NCI-H2171 (cell line): Measurements from ENCODE around the gene GBF1.

ENCODE experiments used
- DNase-seq: peaks from one replicate; lab custom pipeline; 2025; lab: John Stamatoyannopoulos, UW

GBF1 gene

DNA sequence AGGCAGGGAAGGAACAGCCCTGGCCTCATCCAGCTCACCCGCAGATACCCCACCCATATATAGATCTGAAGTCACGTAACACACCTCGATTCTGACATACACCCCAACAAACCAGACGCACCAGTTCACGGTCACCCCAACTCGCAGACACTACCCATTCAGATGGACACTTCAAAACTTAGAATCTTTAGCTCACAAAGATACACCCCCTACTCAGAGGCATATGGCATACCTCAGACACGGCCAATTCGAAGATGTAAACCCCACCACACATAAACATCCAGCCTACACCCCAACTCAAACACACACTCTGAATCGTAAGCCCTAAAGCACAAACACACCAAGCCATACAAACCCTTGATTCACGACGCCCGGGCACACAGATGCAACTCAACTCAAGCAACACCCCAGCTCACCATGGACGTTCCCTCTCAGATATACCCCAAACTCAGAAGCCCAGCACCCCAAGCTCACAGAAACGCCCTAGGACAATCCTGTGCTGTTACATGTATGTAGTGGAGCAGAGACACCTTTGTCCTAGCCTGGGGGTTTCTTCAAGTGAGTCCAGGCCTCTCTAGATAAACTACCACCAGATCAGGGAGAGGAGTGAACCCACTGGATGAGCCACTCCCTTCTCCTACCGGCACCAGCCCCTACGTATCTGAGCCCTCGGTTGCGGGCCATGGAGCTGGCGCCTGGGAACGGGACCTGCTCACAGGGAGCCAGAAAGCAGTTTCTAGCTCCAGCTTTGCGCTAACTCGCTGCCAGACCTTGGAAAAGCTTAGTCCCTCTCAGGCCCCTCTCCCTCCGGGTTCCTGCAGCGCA is 164.5 kb downstream of the GBF1 start:
- no peak for DNase-seq

DNA sequence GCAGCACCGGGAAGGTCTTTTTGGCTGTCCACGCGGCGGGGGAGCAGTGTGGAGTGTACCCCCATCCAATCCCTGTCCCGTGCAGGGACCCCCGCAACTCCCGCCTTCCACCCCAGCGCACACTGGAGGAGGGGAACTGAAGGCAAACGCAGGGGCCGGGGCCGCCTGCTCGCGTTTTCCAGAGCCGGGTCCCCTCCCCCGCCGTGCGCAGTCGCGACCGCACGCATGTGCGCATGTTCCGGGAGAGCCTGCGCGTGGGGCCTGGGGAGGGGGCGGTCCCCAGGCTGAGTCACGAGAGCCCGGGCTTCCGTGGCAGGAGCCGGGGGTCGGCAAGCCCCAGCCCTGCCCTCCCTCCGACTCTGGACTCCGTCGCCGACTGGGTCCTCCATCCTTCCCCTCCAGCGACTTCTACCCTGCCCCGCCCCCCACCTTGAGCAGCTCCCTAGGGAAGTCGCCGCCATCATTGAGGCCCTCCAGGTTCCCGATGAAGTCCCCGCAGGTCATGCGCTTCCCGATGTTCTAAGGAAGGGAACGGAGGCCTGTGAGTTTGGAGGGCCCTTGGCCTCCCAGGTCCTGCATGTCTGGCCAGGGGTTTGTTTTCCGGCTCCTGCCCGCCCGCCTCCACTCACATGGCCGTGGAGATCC is 165.2 kb downstream of the GBF1 start:
- DNase-seq = no peak

DNA sequence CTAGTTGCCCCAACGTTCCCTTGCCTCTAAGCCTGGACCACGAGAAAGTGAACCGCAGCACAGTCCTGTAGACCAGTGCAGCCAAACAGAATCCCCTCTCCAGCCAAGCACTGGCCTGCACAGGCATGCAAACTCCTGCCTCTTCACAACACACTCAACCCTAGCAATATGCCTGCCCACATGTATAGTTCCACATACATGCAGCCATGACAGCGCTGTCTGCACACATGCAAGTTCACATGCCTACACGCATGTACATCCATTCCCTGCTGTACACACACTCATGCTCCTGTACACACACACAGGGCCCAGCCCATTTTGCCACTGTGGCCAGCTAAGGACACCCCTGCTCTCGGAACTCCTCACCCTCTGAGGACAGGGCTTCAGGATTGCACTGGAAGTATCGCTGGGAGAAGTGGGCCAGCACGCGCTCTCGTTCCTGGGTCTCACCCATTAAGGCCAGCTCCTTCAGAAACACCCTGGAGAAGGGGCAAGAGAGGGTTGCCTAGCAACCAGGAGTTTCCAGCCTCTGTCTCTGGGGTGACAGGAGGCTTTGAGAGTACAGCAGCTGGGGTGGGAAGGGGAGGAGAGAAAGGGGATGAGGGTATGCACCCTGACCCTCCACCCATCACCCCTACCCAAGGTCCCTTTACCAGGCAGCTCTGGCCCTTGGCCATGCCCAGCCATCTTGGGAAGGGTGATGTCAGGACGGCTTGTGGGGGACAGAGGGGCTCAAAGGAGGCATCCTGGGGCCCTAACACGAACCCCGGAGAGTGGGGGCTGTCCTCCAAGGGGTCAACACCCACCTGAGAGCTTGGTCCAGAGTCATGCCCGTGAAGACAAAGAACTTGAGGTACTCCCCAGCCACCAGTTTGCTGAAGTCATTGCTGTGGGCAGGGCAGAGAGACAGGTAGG is 166.3 kb downstream of the GBF1 start:
- no peak for DNase-seq

DNA sequence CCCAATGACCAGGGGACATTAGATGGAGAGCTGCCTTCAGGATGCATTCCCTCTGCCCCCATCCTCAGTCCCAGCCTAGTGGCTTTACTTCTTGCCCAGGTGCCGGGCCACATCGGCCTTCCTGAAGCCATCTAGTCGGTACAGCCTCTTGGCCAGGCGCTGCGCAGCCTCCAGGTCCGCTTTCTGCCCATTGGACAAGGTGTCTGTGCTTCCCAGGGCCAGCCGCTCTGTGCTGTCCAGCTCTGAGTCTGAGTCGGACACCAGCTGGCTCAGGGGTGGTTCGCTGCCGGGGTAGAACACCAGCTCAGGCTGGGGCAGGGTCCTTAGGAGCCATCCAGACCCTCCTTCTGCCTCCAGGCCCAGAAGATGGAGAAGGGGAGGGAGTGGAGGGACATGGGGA is 167.0 kb downstream of the GBF1 start:
- no peak for DNase-seq

DNA sequence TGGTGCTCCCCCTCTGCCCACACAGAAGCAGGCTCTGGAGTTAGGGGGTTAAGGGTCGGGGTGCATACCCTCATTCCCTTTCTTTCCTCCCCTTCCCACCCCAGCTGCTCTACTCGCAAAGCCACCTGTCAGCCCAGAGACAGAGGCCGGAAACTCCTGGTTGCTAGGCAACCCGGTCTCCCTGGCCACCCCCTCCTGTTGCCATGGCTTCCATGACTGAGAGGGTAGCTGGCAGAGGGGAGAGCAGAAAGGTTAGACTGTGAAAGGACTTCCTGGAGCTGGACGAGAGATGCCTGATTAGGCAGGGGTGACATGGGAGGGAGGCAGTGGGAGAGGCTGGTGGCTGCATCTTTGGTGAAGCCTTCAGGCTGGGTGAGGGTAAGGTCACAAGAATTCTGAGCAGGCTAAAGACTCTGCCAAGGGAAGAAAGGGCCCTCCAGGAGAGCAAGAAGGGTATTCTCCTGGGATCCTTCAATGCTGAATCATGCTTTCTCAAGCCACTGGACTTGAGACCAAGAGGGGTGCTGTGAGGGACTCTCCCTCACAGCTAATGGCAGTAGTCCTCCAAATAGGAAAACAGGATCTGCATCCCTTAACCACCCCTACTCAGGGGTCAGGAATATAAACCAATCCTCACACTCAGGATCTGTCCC is 167.8 kb downstream of the GBF1 start:
- peak; percentile 48 for DNase-seq

DNA sequence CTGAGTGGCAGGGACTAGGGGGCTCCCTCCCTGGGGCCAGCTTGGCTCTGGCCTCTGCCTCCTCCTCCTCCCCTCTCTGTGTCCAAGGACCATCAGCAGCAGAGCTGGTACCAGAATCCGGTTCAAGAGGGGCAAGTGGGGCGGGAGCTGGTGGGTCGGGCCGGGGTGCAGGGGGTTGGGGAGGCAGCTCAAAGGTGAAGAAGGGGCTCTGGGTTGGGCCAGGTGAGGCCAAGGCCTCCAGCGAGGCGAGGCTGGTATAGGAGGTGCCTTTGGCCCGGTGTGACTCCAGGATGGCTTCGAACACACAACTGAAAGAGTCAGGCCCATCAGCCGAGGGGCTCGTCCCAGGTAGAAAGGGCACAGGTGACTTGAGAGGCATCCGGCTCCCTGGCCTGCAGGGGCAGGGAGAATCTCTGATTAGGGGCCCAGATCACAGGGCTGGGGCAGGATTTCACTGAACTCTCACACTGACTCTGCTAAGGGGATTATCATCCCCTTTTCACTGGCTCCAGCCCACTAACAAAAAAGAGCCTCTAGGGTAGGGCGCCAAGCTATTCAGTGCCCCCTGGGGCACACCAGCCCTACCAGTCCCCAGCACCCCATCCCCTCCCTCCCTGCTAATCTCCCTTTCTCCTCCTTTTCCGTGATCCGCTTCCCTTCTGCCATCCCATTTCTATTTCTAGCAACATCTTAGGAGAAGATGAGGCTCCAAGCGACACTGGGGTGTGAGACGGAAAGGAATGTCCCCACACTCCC is 168.7 kb downstream of the GBF1 start:
- DNase-seq = no peak

DNA sequence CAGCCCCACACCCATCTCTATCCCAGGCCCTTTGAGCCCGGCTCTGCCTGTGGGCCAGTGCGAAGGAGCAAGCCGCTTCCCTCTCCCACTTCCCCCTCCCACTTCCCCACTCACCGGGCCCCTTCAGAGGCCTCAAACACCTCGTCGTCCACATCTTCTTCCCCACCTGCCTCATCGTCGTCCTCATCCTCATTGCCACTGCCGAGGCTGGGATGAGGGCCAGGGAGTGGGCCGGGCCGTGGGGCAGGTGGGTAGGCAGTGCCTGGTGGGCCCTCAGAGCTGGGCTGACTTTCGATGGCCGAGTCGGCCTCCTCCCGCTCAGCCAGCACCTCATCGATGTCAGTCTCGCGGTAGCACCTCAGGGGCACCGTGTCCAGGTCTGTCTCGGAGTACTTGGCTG is 169.4 kb downstream of the GBF1 start:
- DNase-seq = no peak

DNA sequence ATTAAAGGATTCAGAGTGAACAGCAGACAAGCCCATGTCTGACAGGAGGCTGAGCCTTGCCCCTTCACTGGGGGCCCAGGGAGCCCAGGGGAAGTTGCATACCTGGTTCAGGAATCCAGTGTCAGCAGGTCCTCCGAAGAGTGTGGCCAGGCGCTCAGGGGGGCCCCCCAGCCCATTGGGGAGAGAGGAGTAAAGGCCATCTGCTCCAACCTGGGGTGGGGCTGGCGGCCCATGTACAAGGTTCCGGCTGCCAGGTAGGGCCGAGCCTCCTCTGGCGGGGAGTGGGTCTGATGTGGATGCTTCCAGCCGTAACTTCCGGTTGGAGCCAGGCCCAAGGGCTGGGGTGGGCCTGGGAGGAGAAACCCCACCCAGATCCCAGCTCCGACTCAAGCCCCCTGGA is 171.0 kb downstream of the GBF1 start:
- no peak for DNase-seq

DNA sequence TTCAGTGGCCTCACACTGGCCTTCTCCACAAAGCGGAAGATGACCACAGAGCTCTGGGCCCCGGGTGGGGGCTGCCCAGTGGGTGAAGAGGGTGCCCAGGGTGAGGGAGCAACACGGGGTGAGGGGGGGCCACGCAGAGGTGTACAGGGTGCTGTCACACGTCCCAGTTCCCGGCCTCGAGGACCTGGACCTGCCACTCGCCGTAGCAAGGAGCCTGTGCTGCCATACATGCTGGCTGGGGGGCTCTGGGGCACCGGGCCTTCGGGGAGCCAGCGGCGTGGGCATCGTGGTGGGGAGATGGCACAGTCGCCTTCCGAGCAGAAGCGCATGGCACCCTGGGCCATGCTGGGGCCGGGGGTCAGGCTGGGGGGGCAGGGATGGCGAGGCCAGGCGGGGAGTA is 171.4 kb downstream of the GBF1 start:
- no peak for DNase-seq

DNA sequence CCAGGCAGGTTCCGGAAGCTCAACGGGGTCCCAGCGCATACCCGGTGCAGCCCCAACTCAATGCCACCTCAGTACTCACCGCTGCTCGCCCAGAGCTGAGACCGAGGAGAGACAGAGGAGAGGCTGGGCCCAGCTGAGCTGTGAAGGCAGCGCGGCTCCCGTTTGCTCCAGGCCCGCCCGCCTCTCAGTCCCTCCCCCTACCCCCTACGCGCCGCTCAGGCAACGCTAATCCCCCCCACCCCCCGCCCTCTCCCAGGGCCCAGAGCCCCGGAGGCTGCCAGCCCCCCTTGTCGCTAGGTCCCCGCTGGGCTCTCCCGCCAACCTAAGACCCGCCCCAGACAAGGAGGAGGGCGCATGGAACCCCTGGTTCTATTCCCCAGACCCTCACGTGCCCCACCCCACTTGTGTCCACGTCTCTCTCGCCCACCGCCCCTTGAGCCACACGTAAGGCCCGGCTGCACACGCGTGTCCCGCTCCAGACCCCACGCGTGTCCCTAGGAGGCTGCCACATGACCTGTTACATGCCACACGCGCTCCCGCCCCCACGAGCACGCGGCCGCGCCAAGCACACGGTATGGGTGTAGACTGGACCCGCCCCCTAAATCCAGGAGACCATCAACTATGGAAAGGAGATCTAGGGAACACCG is 173.4 kb downstream of the GBF1 start, which contains the start of gene PSD:
TSS of gene PSD (minus strand) at position 164 of the 647 bp plus-strand sequence. CDS start 1,747 bp downstream, outside the sequence.
- DNase-seq = peak; percentile 75

DNA sequence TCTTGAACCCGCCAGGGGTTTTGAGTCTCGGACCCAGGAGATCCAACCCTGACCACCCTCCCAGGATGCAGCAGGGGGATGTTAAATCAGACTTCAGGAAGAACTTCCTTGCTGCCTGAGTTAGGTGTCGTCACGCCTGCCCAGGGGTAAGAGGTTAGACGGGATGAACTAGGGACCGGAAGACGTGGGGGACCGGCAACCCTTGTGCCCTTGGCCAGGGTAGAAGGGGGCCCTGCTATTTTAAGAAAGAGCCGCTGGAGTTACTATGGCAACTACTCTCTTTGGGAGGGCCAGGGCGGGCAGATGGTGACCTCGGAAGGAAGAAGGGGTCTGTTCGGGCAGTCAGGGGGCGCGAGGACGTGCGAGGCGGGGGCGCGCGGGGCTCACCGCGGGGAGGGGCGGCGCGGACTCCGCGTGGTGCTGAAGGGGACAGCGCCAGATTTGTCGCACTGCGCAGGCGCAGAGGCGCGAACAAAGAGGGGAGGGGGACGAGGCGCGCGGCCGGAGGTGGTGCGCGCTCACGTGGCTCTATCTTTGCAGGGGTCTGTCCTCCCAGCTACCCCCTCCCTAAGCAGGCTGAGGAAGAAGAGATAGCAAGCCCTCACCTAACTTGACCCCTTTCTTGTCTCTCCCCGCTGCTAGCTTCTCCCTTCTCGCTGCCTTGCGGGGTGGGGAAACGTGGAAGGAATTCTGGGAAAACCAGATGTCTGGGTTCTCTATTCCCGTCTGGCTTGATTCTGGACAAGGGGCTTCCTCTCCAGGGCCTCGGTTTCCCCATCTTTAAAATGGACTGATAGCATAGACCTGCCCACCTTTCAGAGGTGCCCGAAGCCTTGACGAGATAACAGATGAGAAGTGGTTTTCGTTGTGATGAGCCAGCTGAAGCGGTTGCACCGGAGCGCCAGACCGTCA is 174.2 kb downstream of the GBF1 start:
- DNase-seq = peak; percentile 75

DNA sequence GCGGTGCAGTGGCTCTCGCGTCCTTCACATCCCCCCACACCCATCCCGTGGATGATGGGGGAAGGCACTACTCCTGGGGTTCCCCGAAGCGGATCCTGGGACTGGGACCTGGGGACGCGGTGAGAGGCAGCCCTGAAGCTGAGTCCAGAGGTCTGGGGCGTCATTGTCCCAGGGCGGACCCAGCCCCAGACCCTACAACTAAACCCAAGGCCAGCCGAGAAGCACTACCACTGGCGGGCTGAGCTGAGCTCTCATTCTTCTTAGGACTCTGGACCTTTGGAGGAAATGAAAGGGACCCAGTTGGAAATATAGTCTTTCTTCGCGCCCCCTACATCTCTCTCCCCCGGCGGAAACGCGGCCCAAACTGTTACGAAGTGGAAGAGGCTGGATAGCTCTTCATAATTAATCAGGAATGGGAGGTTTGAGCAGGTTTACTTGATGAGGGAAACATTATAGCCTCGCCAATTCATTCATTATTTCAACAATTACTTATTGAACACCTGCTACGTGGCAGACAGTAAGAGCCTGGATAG is 174.9 kb downstream of the GBF1 start:
- DNase-seq = no peak

DNA sequence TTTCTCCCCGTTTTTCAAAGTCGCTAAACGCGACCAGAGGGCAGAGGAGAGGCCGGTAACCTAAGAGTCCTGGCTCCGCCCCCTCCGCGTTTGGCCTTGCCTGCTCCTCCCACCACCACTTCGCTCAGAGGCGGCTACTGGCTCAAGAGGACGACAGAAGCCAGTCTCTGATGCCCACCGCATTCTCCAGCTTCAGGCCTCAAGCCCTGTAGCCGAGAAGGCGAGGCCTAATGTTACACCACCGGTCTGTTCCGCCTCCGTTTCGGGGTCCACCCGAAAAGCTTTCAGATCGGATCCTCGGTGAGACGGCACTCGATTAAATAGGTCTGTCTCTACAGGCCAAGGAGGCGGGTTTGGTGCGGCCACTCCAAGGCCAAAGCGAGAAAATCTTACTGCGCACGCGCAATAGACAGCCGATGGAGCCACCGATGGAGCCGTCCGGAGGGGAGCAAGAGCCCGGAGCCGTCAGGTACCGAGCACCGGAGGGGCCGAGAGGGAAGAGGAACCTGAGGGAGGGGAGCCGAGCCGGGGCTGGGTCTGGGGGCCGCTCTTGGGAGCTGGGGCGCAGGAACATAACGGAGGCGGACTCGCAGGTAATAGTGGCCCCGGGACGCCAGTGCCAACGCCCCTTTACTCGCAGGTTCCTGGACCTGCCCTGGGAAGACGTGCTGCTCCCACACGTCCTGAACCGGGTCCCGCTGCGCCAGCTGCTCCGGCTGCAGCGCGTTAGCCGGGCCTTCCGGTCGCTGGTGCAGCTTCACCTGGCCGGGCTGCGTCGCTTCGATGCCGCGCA is 175.6 kb downstream of the GBF1 start, which contains the start of gene FBXL15:
TSS of gene FBXL15 (plus strand) at position 123 of the 793 bp plus-strand sequence. CDS start at position 417, 294 bp downstream.
- peak; percentile 83 for DNase-seq

DNA sequence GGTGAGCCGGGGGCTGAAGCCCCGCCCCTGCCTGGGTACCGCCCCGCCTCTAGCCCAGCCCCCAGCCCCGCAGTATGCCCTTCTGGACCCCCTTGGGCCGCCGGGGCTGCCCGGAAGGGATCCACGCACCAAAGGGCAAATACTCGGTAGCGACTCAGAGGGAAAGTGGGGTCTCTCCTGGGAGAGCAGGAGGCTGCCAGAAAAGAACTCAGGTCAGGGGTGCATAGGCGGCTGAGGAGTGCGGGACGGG is 176.1 kb downstream of the GBF1 start:
- no peak for DNase-seq

DNA sequence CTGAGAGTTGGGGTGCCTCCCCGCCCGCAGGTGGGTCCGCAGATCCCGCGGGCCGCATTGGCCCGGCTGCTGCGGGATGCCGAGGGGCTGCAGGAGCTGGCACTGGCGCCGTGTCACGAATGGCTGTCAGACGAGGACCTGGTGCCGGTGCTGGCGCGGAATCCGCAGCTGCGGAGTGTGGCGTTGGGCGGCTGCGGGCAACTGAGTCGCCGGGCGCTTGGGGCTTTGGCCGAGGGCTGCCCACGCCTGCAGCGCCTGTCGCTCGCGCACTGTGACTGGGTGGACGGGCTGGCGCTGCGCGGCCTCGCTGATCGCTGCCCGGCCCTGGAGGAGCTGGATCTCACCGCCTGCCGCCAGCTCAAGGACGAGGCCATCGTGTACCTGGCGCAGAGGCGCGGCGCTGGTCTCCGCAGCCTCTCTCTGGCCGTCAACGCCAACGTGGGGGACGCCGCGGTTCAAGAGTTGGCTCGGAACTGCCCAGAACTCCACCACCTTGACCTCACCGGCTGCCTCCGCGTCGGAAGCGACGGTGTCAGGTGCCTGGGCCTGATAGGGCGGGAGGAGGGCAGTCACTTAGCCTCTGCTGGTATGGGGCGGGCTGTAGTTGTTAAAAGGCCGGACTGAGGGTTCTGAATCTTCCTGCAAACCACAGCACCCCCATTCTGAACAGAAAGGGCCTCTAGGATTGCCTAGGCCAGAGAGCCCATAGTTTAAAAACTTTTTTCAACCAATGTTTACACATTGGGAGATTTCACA is 176.6 kb downstream of the GBF1 start:
- no peak for DNase-seq

DNA sequence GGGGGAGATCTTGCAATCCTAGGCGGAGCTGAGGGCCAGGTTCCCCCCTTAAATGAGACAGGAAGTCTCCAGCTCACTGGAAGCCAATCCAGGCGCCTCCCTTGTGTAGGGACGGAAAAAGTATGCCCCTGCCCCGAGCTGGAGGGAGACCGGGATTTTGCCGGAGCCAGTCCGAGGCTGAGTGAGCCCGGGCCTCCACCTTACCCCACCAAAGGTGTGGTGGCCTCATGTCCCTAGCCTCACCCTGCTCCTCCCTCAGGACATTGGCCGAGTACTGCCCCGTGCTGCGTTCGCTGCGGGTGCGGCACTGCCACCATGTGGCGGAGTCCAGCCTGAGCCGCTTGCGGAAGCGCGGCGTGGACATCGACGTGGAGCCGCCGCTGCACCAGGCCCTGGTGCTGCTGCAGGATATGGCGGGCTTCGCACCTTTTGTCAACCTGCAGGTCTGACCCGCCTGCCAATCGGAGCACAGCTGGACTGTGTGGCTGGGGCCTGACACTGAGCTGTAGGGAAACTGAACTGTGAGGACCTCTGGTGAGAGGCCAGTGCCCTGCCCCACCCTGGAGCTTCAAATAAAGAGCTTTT is 177.3 kb downstream of the GBF1 start:
- DNase-seq = no peak

DNA sequence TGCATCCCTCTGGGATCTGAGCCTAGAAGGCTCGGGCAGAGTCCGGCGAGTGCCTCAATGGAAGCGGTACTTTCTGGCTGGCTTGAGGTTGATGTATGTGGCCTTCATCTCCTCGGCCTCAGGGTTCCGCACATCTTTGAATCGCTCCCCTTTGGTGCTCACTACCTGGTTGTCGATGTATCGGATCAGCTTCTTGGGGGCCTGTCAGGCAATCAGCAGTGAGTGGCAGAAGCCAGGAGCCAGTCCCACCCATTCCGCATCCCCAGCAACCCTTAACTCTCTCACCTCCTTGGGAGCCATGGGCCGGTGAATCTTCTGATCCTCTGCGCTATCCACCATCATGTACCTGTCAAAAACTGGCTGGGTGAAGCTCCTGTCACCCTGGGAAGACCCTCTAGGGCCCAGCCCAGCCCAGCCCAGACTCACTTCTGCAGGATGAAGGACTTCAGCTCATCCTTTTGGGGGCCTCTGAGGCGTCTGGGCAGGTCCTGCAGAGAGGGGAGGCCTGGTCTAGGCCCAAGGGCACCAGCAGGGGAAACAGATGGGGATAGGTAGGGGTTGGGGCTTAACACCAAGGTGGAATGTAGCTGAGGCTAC is 178.1 kb downstream of the GBF1 start:
- no peak for DNase-seq
